Measurements from ENCODE around the gene C16orf89. TPM values are rescaled to one million over a fixed set of nuclear protein-coding genes. Genes with fewer than 3 reads are reported as not detected.

C16orf89 gene
- total RNA-seq, 1 donor from 2014 or later, result not detected

GRCh38 chr16:5007256-5007655 lies 58.5 kb downstream of the C16orf89 start:
- no peaks in the 10 kb centered on the region for H3K4me1 ChIP-seq (ENCODE audit: insufficient read depth, low read length)
- H4K20me1 ChIP-seq (ENCODE audit: insufficient read depth, low read length), result no peaks in the 10 kb centered on the region
- H2AFZ ChIP-seq (ENCODE audit: low read depth, low read length), result no peak overlapping the region
- Mint-ChIP-seq H3K27me3 (ENCODE audit: low read depth, unreplicated experiment) (peaks cover 27% of the 10 kb centered on the region), H3K9me3 (ENCODE audit: unreplicated experiment) (no peaks in the 10 kb centered on the region), H3K27ac (ENCODE audit: unreplicated experiment) (no peak overlapping the region), H3K4me3 (ENCODE audit: unreplicated experiment) (no peak overlapping the region), H3K36me3 (ENCODE audit: low read depth, unreplicated experiment) (peaks cover 2% of the 10 kb centered on the region), H3K4me1 (ENCODE audit: low read depth, unreplicated experiment) (no peaks in the 10 kb centered on the region)
- H3K36me3 ChIP-seq (ENCODE audit: insufficient read depth, low read length), result no peaks in the 10 kb centered on the region
- H3K4me2 ChIP-seq (ENCODE audit: low read length), result no peak overlapping the region
- DNase-seq (ENCODE audit: low read depth), result no peak
- no peak overlapping the region for H3K4me3 ChIP-seq (ENCODE audit: insufficient read depth, low read depth, low read length)
- no peak for FAIRE-seq
- H3K27me3 ChIP-seq (ENCODE audit: insufficient read depth, low read length), result peaks cover 12% of the 10 kb centered on the region
- TF ChIP-seq CTCF (IDR thresholded peaks at IDR 0.05; ENCODE audit: insufficient read depth, low read depth, low read length), result no peak
- H3K27ac ChIP-seq (ENCODE audit: low read depth, low read length), result no peak overlapping the region
- no peak overlapping the region for H3K9ac ChIP-seq (ENCODE audit: low read length)
- no peaks in the 10 kb centered on the region for H3K9me3 ChIP-seq (ENCODE audit: insufficient read depth, low read depth, low read length)
- no peaks in the 10 kb centered on the region for H3K79me2 ChIP-seq (ENCODE audit: insufficient read depth, low read length)

- Mint-ChIP-seq H3K4me3 (ENCODE audit: unreplicated experiment) (no peak overlapping the region), H3K9me3 (ENCODE audit: unreplicated experiment) (no peaks in the 10 kb centered on the region), H3K27me3 (ENCODE audit: low read depth, unreplicated experiment) (peaks cover 21% of the 10 kb centered on the region), H3K36me3 (ENCODE audit: low read depth, unreplicated experiment) (peaks cover 2% of the 10 kb centered on the region), H3K4me1 (ENCODE audit: low read depth, unreplicated experiment) (no peaks in the 10 kb centered on the region), H3K27ac (ENCODE audit: unreplicated experiment) (no peak overlapping the region)
- no peaks in the 10 kb centered on the region for H3K4me1 ChIP-seq (ENCODE audit: insufficient read depth, low read length)
- FAIRE-seq (no peak), DNase-seq (ENCODE audit: low read depth) (no peak)
- H3K4me3 ChIP-seq (ENCODE audit: insufficient read depth, low read depth, low read length), result no peak overlapping the region
- no peaks in the 10 kb centered on the region for H3K36me3 ChIP-seq (ENCODE audit: insufficient read depth, low read length)
- no peaks in the 10 kb centered on the region for H3K79me2 ChIP-seq (ENCODE audit: insufficient read depth, low read length)
- H3K9ac ChIP-seq (ENCODE audit: low read length), result no peak overlapping the region
- H3K4me2 ChIP-seq (ENCODE audit: low read length), result no peak overlapping the region
- H3K9me3 ChIP-seq (ENCODE audit: insufficient read depth, low read depth, low read length), result no peaks in the 10 kb centered on the region
- H2AFZ ChIP-seq (ENCODE audit: low read depth, low read length), result no peak overlapping the region
- H3K27me3 ChIP-seq (ENCODE audit: insufficient read depth, low read length), result peaks cover 10% of the 10 kb centered on the region
- no peaks in the 10 kb centered on the region for H4K20me1 ChIP-seq (ENCODE audit: insufficient read depth, low read length)
- TF ChIP-seq CTCF (IDR thresholded peaks at IDR 0.05; ENCODE audit: insufficient read depth, low read depth, low read length), result no peak
- TF ChIP-seq EZH2 (IDR thresholded peaks at IDR 0.05; ENCODE audit: insufficient read depth, low read length), result no peak
- no peak overlapping the region for H3K27ac ChIP-seq (ENCODE audit: low read depth, low read length)
Measured at GRCh38 chr16:5006348-5007193, 59.2 kb downstream of the C16orf89 start.

- no peak overlapping the region for H3K9ac ChIP-seq (ENCODE audit: low read length)
- H3K4me3 Mint-ChIP-seq (ENCODE audit: unreplicated experiment), result no peak overlapping the region
Measured at GRCh38 chr16:5005916-5006315, 59.8 kb downstream of the C16orf89 start.

More at GRCh38 chr16:5005916-5006315, 59.8 kb downstream of the C16orf89 start:
- H3K4me3 ChIP-seq (ENCODE audit: insufficient read depth, low read depth, low read length), result no peak overlapping the region
- no peaks in the 10 kb centered on the region for H3K79me2 ChIP-seq (ENCODE audit: insufficient read depth, low read length)
- H3K27me3 ChIP-seq (ENCODE audit: insufficient read depth, low read length), result peaks cover 7% of the 10 kb centered on the region
- Mint-ChIP-seq H3K27ac (ENCODE audit: unreplicated experiment) (no peak overlapping the region), H3K27me3 (ENCODE audit: low read depth, unreplicated experiment) (peaks cover 18% of the 10 kb centered on the region), H3K4me1 (ENCODE audit: low read depth, unreplicated experiment) (no peaks in the 10 kb centered on the region), H3K36me3 (ENCODE audit: low read depth, unreplicated experiment) (peaks cover 2% of the 10 kb centered on the region), H3K9me3 (ENCODE audit: unreplicated experiment) (no peaks in the 10 kb centered on the region)
- FAIRE-seq, result no peak
- H3K9me3 ChIP-seq (ENCODE audit: insufficient read depth, low read depth, low read length), result no peaks in the 10 kb centered on the region
- no peaks in the 10 kb centered on the region for H3K4me1 ChIP-seq (ENCODE audit: insufficient read depth, low read length)
- no peaks in the 10 kb centered on the region for H4K20me1 ChIP-seq (ENCODE audit: insufficient read depth, low read length)
- no peak overlapping the region for H3K27ac ChIP-seq (ENCODE audit: low read depth, low read length)
- no peak overlapping the region for H3K4me2 ChIP-seq (ENCODE audit: low read length)
- no peak for DNase-seq (ENCODE audit: low read depth)
- no peak for TF ChIP-seq CTCF (IDR thresholded peaks at IDR 0.05; ENCODE audit: insufficient read depth, low read depth, low read length)
- no peak for TF ChIP-seq EZH2 (IDR thresholded peaks at IDR 0.05; ENCODE audit: insufficient read depth, low read length)
- H3K36me3 ChIP-seq (ENCODE audit: insufficient read depth, low read length), result no peaks in the 10 kb centered on the region
- no peak overlapping the region for H2AFZ ChIP-seq (ENCODE audit: low read depth, low read length)
